Activated T-cell treated with anti-CD3 and anti-CD28 coated beads, Interleukin-2, amount 50 U/mL, for 48 hours (primary cell): Measurements from ENCODE around the gene GJB6.

ENCODE experiments used
- DNase-seq, 2 experiments: peaks; one replicate each; pipeline ENCODE4 v3.0.0-alpha.2; 2020

GJB6 gene

GRCh38 chr13:20185366-20186056 is 46.6 kb downstream of the GJB6 start:
- DNase-seq = no peak

GRCh38 chr13:20182231-20182846 is 49.8 kb downstream of the GJB6 start:
- peak; percentile 45 to 53 for DNase-seq

GRCh38 chr13:20181188-20181587 is 50.9 kb downstream of the GJB6 start:
- no peak for DNase-seq

- DNase-seq = no peak
These were observed 54.0 kb downstream of the GJB6 start for GRCh38 chr13:20178156-20178555.

- no peak for DNase-seq
These were observed 54.9 kb downstream of the GJB6 start for GRCh38 chr13:20177049-20177831.

- DNase-seq = no peak
These were observed 56.0 kb downstream of the GJB6 start for GRCh38 chr13:20175907-20176652.

- DNase-seq = no peak
These were observed 56.7 kb downstream of the GJB6 start for GRCh38 chr13:20175406-20175794.

GRCh38 chr13:20174656-20175405 is 57.3 kb downstream of the GJB6 start:
- peak; percentile 80 to 82 for DNase-seq

- peak; percentile 37 to 41 for DNase-seq
These were observed 58.9 kb downstream of the GJB6 start for GRCh38 chr13:20173116-20173746.
